GM12865 (cell line): ENCODE data around the gene WFDC10B.
A peak's percentile ranks its signal among the peaks of the same experiment; 100 is the strongest.
"Not testable (repeated sequence)": the region's sequence is repeated elsewhere in the genome, so short reads cannot be mapped to it uniquely, and the experiment has no call there.

Experiments used
- DNase-seq: peaks from one replicate; pipeline ENCODE4 v3.0.0; 2010; ENCODE audit warnings: low read depth
- H3K4me3 ChIP-seq: 2 replicates; pipeline ENCODE4 v1.5.1; 2011; ENCODE audit warnings: mild to moderate bottlenecking, low read depth, low read length, control low read depth
- CTCF ChIP-seq: IDR thresholded peaks from 2 replicates; pipeline ENCODE4 v1.5.1; 2011; ENCODE audit warnings: low read length, control low read depth, low read depth, inconsistent platforms; ENCODE audit not compliant: insufficient read depth; ENCODE audit errors: missing control alignments

WFDC10B gene

GRCh38 chr20:45695496-45695895 is 9.3 kb downstream of the WFDC10B start:
- TF ChIP-seq CTCF: no peak
- no peak for DNase-seq
- no peak overlapping the region for H3K4me3 ChIP-seq

DNA sequence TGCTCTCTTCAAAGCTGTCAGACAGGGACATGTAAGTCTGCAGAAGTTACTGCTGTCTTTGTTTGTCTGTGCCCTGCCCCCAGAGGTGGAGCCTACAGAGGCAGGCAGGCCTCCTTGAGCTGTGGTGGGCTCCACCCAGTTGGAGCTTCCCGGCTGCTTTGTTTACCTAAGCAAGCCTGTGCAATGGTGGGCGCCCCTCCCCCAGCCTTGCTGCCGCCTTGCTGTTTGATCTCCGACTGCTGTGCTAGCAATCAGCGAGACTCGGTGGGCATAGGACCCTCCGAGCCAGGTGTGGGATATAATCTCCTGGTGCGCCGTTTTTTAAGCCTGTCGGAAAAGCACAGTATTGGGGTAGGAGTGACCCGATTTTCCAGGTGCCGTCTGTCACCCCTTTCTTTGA is 11.5 kb downstream of the WFDC10B start:
- not testable (repeated sequence) for DNase-seq, H3K4me3 ChIP-seq

DNA sequence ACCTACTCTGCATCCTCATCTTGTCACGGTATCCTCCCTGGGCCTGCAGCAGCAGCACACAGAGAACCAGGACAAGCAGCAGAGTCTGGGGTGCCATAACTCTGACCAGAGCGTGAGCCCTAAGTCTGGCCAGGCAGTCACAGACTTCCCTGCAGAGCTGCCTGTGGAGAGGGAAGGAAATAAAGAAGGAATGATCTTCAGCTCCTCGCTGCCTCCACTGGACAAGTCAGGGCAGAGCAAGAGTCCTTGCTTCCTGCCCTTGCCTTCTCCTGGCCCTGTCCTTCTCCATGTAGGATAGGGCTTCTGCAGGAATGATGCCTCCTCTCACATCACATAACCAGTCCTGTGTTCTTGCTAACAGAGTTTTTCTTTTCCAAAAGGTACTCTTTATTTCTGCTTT is 18.9 kb downstream of the WFDC10B start:
- no peak for TF ChIP-seq CTCF
- no peak for DNase-seq
- no peak overlapping the region for H3K4me3 ChIP-seq

GRCh38 chr20:45679650-45680049 is 25.2 kb downstream of the WFDC10B start:
- no peak overlapping the region for H3K4me3 ChIP-seq
- DNase-seq: no peak
- no peak for TF ChIP-seq CTCF

DNA sequence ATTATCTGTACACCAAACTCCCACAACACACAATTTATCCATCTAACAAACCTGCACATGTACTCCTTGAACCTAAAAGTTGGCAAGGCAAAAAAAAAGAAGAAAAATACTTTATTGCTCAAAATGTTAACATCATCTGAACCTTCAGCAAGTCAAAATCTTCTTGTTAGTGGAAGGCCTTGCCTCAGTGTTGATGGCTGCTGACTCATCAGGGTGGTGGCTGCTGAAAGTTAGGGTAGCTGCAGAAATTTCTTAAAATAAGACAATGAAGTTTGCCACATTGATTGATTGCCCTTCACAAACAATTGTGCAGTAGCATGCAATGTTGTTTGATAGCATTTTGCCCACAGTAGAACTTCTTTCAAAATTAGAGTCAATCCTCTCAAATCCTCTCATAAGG is 32.1 kb downstream of the WFDC10B start:
- TF ChIP-seq CTCF: no peak
- DNase-seq: no peak
- no peak overlapping the region for H3K4me3 ChIP-seq

GRCh38 chr20:45670139-45670538 is 34.7 kb downstream of the WFDC10B start, which contains the start of gene WFDC11:
TSS of gene WFDC11 (minus strand) at chr20:45670239. CDS start at chr20:45650600, 19,639 bp downstream.
- no peak for TF ChIP-seq CTCF
- no peak within 1 kb of the TSS for H3K4me3 ChIP-seq
- DNase-seq: no peak

DNA sequence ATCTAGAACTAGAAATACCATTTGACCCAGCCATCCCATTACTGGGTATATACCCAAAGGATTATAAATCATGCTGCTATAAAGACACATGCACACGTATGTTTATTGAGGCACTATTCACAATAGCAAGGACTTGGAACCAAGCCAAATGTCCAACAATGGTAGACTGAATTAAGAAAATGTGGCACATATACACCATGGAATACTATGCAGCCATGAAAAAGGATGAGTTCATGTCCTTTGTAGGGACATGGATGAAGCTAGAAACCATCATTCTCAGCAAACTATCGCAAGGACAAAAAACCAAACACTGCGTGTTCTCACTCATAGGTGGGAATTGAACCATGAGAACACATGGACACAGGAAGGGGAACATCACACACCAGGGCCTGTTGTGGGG is 47.8 kb downstream of the WFDC10B start:
- not testable (repeated sequence) for DNase-seq, H3K4me3 ChIP-seq

GRCh38 chr20:45651726-45652125 is 53.1 kb downstream of the WFDC10B start:
- DNase-seq: peak; percentile 3
- not testable (repeated sequence) for H3K4me3 ChIP-seq

DNA sequence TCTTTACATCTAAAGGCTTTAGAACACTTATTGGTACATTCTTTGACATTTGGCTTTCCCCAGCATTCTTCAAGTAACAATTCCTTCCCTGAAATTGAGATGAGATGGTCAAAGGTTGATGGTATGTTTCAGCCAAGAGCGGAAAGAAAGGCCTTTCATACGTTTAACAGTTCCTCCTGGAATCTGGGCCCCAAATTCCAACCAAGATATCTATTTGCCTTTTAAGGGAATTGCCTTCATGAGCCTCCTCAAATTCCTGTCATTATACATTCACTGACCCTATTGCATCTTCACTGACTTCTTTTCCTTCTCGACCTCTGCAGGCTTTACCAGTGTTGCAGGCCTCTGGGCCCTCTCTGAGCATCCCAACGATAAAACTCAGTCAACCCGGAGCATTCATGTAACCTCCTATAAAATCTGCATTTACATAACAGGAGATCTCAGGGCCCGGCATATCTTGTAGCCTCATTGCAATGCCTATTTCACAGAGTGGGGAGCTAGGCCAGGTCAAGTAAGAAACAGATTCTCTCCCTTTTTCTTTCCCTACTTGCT is 55.4 kb downstream of the WFDC10B start:
- no peak for DNase-seq
- no peak for TF ChIP-seq CTCF
- H3K4me3 ChIP-seq: no peak overlapping the region
